SK-N-SH (cell line): ENCODE results near the gene GSTA4.

Source experiments
- CTCF ChIP-seq: fragments of 200-600 bp; sonication (generic); IDR thresholded peaks from 2 replicates; pipeline ENCODE4 v1.6.1; 2017; ENCODE audit warnings: antibody characterized with exemption, mild to moderate bottlenecking, moderate library complexity
- EP300 ChIP-seq, 2 experiments: IDR thresholded peaks; 2 replicates each; pipeline versions ENCODE4 v1.4.0 to v1.6.1; 2012; ENCODE audit warnings: borderline replicate concordance in 1 of 2, low read depth in 1 of 2, low read length in 1 of 2
- MAX ChIP-seq: IDR thresholded peaks from 2 replicates; pipeline ENCODE4 v1.4.0; 2012; ENCODE audit warnings: low read depth
- MXI1 ChIP-seq: IDR thresholded peaks from 2 replicates; pipeline ENCODE4 v1.6.1; 2012; ENCODE audit warnings: mild to moderate bottlenecking, low read depth, low read length, improper control_type of control experiment
- NRF1 ChIP-seq: IDR thresholded peaks from 2 replicates; pipeline ENCODE4 v1.6.1; 2012; ENCODE audit warnings: low read depth, mild to moderate bottlenecking, low read length
- REST ChIP-seq: IDR thresholded peaks from 2 replicates; pipeline ENCODE4 v1.6.1; 2012; ENCODE audit warnings: mild to moderate bottlenecking, low read depth, low read length, moderate library complexity
- RFX5 ChIP-seq: IDR thresholded peaks from 2 replicates; pipeline ENCODE4 v1.6.1; 2012; ENCODE audit warnings: mild to moderate bottlenecking, improper control_type of control experiment, low read length
- TAF1 ChIP-seq: IDR thresholded peaks from 2 replicates; pipeline ENCODE4 v1.6.1; 2012; ENCODE audit warnings: low read depth, mild to moderate bottlenecking, low read length, moderate library complexity, borderline replicate concordance
- TF ChIP-seq, protein P1 (sequence below): IDR thresholded peaks from 2 replicates; pipeline ENCODE4 v1.4.0; 2012; ENCODE audit warnings: low read depth, borderline replicate concordance

- TF ChIP-seq RFX5 (no peak), CTCF (no peak), TAF1 (no peak), REST (no peak), MAX (no peak), NRF1 (no peak), EP300 (IDR thresholded peaks at IDR 0.05; ENCODE audit: borderline replicate concordance in 1 of 2, low read depth in 1 of 2, low read length in 1 of 2) (no peak), MXI1 (no peak)
- TF ChIP-seq, protein P1, sequence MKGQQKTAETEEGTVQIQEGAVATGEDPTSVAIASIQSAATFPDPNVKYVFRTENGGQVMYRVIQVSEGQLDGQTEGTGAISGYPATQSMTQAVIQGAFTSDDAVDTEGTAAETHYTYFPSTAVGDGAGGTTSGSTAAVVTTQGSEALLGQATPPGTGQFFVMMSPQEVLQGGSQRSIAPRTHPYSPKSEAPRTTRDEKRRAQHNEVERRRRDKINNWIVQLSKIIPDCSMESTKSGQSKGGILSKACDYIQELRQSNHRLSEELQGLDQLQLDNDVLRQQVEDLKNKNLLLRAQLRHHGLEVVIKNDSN = no peak
Observed at GRCh38 chr6:52999456-52999855, 4.4 kb upstream of the GSTA4 start.
